ENCODE data around the gene HMCN2.

- no peak for TF ChIP-seq CTCF (IDR thresholded peaks at IDR 0.05)
- TF ChIP-seq EZH2 (IDR thresholded peaks at IDR 0.05; ENCODE audit: borderline replicate concordance, insufficient read depth, low read depth, low read length, poor library complexity, severe bottlenecking) = no peak
Measured at GRCh38 chr9:130408669-130409068, 143.1 kb downstream of the HMCN2 start.
